B cell (primary cell): ENCODE results near the gene EVI5L. TPM values are rescaled to one million over a fixed set of nuclear protein-coding genes. Genes with fewer than 3 reads are reported as not detected.

ENCODE experiments used
- ATAC-seq: fragments of 200-7000 bp; cut with Tn5 transposase; one replicate; pipeline ENCODE4 v1.10.0; 2021; ENCODE audit warnings: low read depth, mild to moderate bottlenecking, moderate number of reproducible peaks, moderate library complexity
- CTCF ChIA-PET: fragments of 350-600 bp; sonication (Branson Sonifier 250); formaldehyde crosslinking; loops from one replicate; lab custom pipeline; 2021; ENCODE audit warnings: antibody characterized with exemption, inconsistent platforms; lab: Charles Lee
- POLR2A ChIA-PET: fragments of 350-600 bp; sonication (Branson Sonifier 250); formaldehyde crosslinking; loops from one replicate; lab custom pipeline; 2021; ENCODE audit warnings: antibody characterized with exemption; lab: Charles Lee
- DNase-seq: peaks from one replicate; pipeline ENCODE4 v3.0.0; 2013
- H2AFZ ChIP-seq: 2 replicates; pipeline ENCODE4 v1.6.1; 2012; ENCODE audit warnings: mild to moderate bottlenecking, low read depth, low read length; ENCODE audit not compliant: insufficient read depth, poor library complexity, severe bottlenecking
- H3K27ac ChIP-seq, 2 donors: 1 replicate in 1 of 2; 2 replicates in 1 of 2; pipeline ENCODE4 v1.5.1; 2012 to 2013; ENCODE audit warnings: low read length in 2 of 2, mild to moderate bottlenecking in 2 of 2, moderate library complexity in 1 of 2
- H3K27me3 ChIP-seq, 4 experiments: fragments of 200-600 bp in 1 of 4; sonication (generic) in 1 of 4; replicated peaks in 1 of 4; 1 replicate in 2 of 4; 2 replicates in 2 of 4; pipeline versions ENCODE4 v1.6.1 to v1.7.0; 2013 to 2016; ENCODE audit warnings: low read length in 3 of 4, mild to moderate bottlenecking in 2 of 4, mixed read lengths in 1 of 4, moderate library complexity in 1 of 4; ENCODE audit not compliant: insufficient read depth in 4 of 4, control insufficient read depth in 3 of 4; ENCODE audit errors: control extremely low read depth in 1 of 4
- H3K36me3 ChIP-seq, 2 experiments: replicated peaks in 1 of 2; 1 replicate in 1 of 2; 2 replicates in 1 of 2; pipeline versions ENCODE4 v1.6.1 to v1.7.1; 2013; ENCODE audit warnings: low read length in 1 of 2; ENCODE audit not compliant: insufficient read depth in 2 of 2, control insufficient read depth in 1 of 2; ENCODE audit errors: control extremely low read depth in 1 of 2, extremely low read depth in 1 of 2
- H3K4me1 ChIP-seq, 2 donors: fragments of 200-600 bp in 1 of 2; sonication (generic) in 1 of 2; 1 replicate in 1 of 2; 2 replicates in 1 of 2; pipeline versions ENCODE4 v1.5.1 to v1.6.1; 2013 to 2017; ENCODE audit warnings: low read length in 2 of 2; ENCODE audit not compliant: control insufficient read depth in 2 of 2, insufficient read depth in 2 of 2
- H3K4me2 ChIP-seq: replicated peaks from 2 replicates; pipeline ENCODE3; 2012; ENCODE audit warnings: mild to moderate bottlenecking, low read depth, low read length; ENCODE audit not compliant: poor library complexity, severe bottlenecking
- H3K4me3 ChIP-seq, 5 experiments: fragments of 200-600 bp in 1 of 5; sonication (generic) in 1 of 5; 1 replicate in 3 of 5; 2 replicates in 2 of 5; pipeline versions ENCODE4 v1.5.1 to v1.7.0; 2011 to 2016; ENCODE audit warnings: low read length in 4 of 5, mild to moderate bottlenecking in 4 of 5, low read depth in 2 of 5, control low read depth in 1 of 5, moderate library complexity in 1 of 5; ENCODE audit not compliant: insufficient read depth in 1 of 5; ENCODE audit errors: control extremely low read depth in 1 of 5, extremely low read depth in 1 of 5
- H3K79me2 ChIP-seq: fragments of 200-600 bp; sonication (generic); one replicate; pipeline ENCODE4 v1.6.0; 2016; ENCODE audit warnings: low read length; ENCODE audit not compliant: control insufficient read depth, insufficient read depth
- H3K9ac ChIP-seq: fragments of 200-600 bp; sonication (generic); 2 replicates; pipeline ENCODE4 v1.6.1; 2017; ENCODE audit warnings: mild to moderate bottlenecking, low read length, moderate library complexity
- H3K9me3 ChIP-seq, 3 donors: one replicate each; pipeline versions ENCODE4 v1.6.1 to v1.7.1; 2013; ENCODE audit warnings: low read length in 2 of 3; ENCODE audit not compliant: control insufficient read depth in 2 of 3, insufficient read depth in 1 of 3; ENCODE audit errors: control extremely low read depth in 1 of 3
- H4K20me1 ChIP-seq: 2 replicates; pipeline ENCODE4 v1.6.0; 2012; ENCODE audit warnings: mild to moderate bottlenecking, low read length; ENCODE audit not compliant: insufficient read depth, control insufficient read depth, poor library complexity, severe bottlenecking
- H3K27ac Mint-ChIP-seq: one replicate; pipeline ENCODE4 v1.8.0; 2021; ENCODE audit warnings: mixed read lengths
- H3K27me3 Mint-ChIP-seq: one replicate; pipeline ENCODE4 v1.8.0; 2021; ENCODE audit warnings: mixed read lengths
- H3K4me1 Mint-ChIP-seq: one replicate; pipeline ENCODE4 v1.8.0; 2021; ENCODE audit warnings: mixed read lengths
- H3K4me3 Mint-ChIP-seq: one replicate; pipeline ENCODE4 v1.8.0; 2021; ENCODE audit warnings: mixed read lengths
- H3K9me3 Mint-ChIP-seq: one replicate; pipeline ENCODE4 v1.8.0; 2022; ENCODE audit warnings: mixed read lengths; ENCODE audit not compliant: insufficient read depth
- EZH2 ChIP-seq: IDR thresholded peaks from 2 replicates; pipeline ENCODE4 v1.6.1; 2012; ENCODE audit warnings: borderline replicate concordance, low read depth, mild to moderate bottlenecking, moderate library complexity, low read length; ENCODE audit not compliant: insufficient read depth, poor library complexity, severe bottlenecking
- WGBS: methylation state at CpG from one replicate; pipeline ENCODE4 v1.1.5; 2013; ENCODE audit warnings: missing lambda C conversion rate; ENCODE audit not compliant: insufficient coverage; 5-methylcytosine and 5-hydroxymethylcytosine counted together
- intact Hi-C: fragments of 100-400 bp; cut with micrococcal nuclease; formaldehyde crosslinking; loops from one replicate; pipeline ENCODE4 v1.10.0; 2022
- polyA plus RNA-seq: library from polyadenylated mRNA; depleted of rRNA; stranded (reverse); fragments of >200 nt; gene quantifications from 2 replicates; pipeline ENCODE4 v1.2.3, GENCODE V29; 2012
- total RNA-seq, 2 donors: library from RNA; stranded (reverse); fragments of 120-200 nt in 1 of 2; gene quantifications; 1 replicate in 1 of 2; 2 replicates in 1 of 2; pipeline versions ENCODE4 v1.2.3 to v1.2.4, GENCODE V29; 2013 to 2022
- TF ChIP-seq, protein P1 (sequence below): fragments of 200-600 bp; IDR thresholded peaks from one replicate; pipeline ENCODE4 v1.8.0; 2022; ENCODE audit warnings: antibody characterized with exemption, mild to moderate bottlenecking

The EVI5L gene
- total and polyA plus RNA-seq, 2 donors (not counting 1 experiment from before 2014, with no cell fraction given), result 7.9 to 11.8 TPM

GRCh38 chr19:7822910-7823515 lies 7.0 kb upstream of the EVI5L start:
- Histone ChIP-seq H3K79me2 (no peaks in the 10 kb centered on the region), H4K20me1 (no peaks in the 10 kb centered on the region), H3K4me2 (no peak overlapping the region), H3K9ac (no peak overlapping the region), H3K27me3 (peaks cover 0 to 17% (median 11%) of the 10 kb centered on the region in 4 experiments), H3K4me3 (no peak overlapping the region), H3K36me3 (no peaks in the 10 kb centered on the region), H3K9me3 (peaks cover 0 to 2% (median 0%) of the 10 kb centered on the region in 3 donors), H3K4me1 (no peaks in the 10 kb centered on the region), H3K27ac (no peak overlapping the region), H2AFZ (no peak overlapping the region)
- no peak overlapping the region for H3K4me3 Mint-ChIP-seq
- CTCF ChIA-PET, result no interaction called here
- no peak for ATAC-seq
- H3K27ac Mint-ChIP-seq, result no peak overlapping the region
- H3K9me3 Mint-ChIP-seq, result no peaks in the 10 kb centered on the region
- POLR2A ChIA-PET, result no interaction called here
- peaks cover 8% of the 10 kb centered on the region for H3K4me1 Mint-ChIP-seq
- no peak for DNase-seq
- TF ChIP-seq, protein P1, sequence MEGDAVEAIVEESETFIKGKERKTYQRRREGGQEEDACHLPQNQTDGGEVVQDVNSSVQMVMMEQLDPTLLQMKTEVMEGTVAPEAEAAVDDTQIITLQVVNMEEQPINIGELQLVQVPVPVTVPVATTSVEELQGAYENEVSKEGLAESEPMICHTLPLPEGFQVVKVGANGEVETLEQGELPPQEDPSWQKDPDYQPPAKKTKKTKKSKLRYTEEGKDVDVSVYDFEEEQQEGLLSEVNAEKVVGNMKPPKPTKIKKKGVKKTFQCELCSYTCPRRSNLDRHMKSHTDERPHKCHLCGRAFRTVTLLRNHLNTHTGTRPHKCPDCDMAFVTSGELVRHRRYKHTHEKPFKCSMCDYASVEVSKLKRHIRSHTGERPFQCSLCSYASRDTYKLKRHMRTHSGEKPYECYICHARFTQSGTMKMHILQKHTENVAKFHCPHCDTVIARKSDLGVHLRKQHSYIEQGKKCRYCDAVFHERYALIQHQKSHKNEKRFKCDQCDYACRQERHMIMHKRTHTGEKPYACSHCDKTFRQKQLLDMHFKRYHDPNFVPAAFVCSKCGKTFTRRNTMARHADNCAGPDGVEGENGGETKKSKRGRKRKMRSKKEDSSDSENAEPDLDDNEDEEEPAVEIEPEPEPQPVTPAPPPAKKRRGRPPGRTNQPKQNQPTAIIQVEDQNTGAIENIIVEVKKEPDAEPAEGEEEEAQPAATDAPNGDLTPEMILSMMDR, result no peak
- TF ChIP-seq EZH2, result no peak
- 86% methylated on average over 1 of the region's 4 CpGs for WGBS
- intact Hi-C loops, result no loop called here
- peaks cover 24% of the 10 kb centered on the region for H3K27me3 Mint-ChIP-seq

DNA sequence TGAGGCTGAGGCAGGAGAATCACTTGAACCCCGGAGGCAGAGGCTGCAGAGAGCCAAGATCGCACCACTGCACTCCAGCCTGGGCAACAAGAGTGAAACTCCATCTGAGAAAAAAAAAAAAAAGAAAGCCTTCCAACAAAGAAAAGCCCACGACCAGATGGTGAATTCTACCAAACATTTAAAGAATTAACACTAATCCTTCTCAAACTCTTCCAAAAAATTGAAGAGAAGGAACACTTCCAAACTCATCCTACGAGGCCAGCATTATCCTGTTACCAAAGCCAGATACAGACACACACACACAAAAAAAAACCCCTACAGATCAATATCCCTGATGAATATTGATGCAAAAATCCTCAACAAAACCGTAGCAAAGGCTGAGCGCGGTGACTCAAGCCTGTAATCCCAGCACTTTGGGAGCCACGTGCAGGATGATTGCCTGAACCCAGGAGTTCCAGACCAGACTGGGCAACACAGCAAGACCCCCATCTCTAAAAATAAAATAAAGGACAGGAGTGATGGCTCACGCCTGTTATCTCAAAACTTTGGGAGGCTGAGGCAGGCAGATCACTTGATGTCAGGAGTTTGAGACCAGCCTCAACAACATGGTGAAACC lies 6.2 kb upstream of the EVI5L start:
- Histone ChIP-seq H3K27ac (no peak overlapping the region), H3K9me3 (no peaks in the 10 kb centered on the region), H3K4me2 (no peak overlapping the region), H3K9ac (no peak overlapping the region), H2AFZ (no peak overlapping the region), H3K4me3 (no peak overlapping the region), H3K79me2 (no peaks in the 10 kb centered on the region), H3K4me1 (peaks cover under 1% of the 10 kb centered on the region in 2 donors), H4K20me1 (no peaks in the 10 kb centered on the region), H3K36me3 (no peaks in the 10 kb centered on the region), H3K27me3 (peaks cover 0 to 17% (median 11%) of the 10 kb centered on the region in 4 experiments)
- Mint-ChIP-seq H3K9me3 (no peaks in the 10 kb centered on the region), H3K27ac (no peak overlapping the region), H3K4me1 (peaks cover 8% of the 10 kb centered on the region), H3K4me3 (no peak overlapping the region), H3K27me3 (peaks cover 21% of the 10 kb centered on the region)
- ATAC-seq (no peak), DNase-seq (no peak)
- POLR2A ChIA-PET, result no interaction called here
- TF ChIP-seq EZH2, result no peak
- TF ChIP-seq, protein P1, result no peak
- intact Hi-C loops, result no loop called here
- 86% methylated on average over 9 of the region's 9 CpGs for WGBS
- CTCF ChIA-PET, result no interaction called here
